ENCODE results near the gene AADACL4.
"Not testable (repeated sequence)": the region's sequence is repeated elsewhere in the genome, so short reads cannot be mapped to it uniquely, and the experiment has no call there.

AADACL4 gene

GRCh38 chr1:12662556-12662955 lies 18.7 kb downstream of the AADACL4 start:
- no peak for DNase-seq

DNA sequence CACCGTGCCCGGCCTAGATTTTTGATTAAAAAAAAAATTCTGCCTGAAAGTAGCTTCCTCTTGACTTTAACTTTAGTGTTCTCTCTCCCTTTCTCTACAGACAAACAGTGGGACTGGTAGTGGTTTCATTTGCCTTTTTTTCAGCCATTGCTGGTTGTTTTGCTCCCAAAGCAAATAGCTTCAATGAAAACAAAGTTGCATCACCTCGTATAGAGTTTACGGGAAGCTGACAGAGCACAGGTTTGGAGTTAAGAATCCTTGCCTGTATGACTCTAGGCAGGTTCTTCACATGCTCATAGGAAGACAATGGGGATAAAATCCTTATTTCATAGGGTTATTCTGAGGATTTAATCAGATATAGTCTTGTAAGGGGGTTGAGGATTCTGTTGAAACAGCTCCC lies 21.6 kb downstream of the AADACL4 start:
- no peak for DNase-seq

- no peak for DNase-seq
Measured at GRCh38 chr1:12666141-12666735, 22.4 kb downstream of the AADACL4 start.

GRCh38 chr1:12669529-12670068 lies 25.7 kb downstream of the AADACL4 start:
- DNase-seq, result no peak

GRCh38 chr1:12674358-12674757 lies 30.5 kb downstream of the AADACL4 start:
- no peak for DNase-seq

DNA sequence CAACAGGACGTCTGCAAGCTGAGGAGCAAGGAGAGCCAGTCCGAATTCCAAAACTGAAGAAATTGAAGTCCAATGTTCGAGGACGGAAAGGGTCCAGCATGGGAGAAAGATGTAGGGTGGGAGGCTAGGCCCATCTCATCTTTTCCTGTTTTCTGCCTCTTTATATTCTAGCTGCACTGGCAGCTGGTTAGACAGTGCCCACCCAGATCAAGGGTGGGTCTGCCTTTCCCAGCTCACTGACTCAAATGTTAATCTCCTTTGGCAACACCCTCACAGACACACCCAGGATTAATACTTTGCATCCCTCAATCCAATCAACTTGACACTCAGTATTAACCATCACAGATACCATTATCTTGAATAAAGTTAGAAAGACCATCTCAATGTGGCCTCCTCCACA lies 32.2 kb downstream of the AADACL4 start:
- DNase-seq, result not testable (repeated sequence)

DNA sequence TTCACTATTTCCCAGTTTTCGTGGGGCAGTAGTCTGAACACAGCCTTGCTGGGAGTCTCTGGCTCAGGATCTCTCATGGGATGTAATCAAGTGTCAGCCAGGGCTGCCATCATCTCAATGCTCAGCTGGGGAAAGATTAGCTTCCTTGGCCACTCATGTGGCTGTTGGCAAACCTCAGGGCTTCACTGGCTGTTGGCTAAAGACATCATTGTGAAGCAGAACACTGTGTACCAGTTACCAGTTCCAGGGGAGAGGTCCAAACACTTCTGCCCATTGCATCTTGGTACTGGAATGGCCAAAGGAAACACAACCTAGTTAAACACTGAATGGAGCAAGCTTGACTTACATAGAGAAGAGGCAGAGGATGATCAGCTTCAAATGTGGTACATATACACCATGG lies 33.7 kb downstream of the AADACL4 start:
- no peak for DNase-seq

DNA sequence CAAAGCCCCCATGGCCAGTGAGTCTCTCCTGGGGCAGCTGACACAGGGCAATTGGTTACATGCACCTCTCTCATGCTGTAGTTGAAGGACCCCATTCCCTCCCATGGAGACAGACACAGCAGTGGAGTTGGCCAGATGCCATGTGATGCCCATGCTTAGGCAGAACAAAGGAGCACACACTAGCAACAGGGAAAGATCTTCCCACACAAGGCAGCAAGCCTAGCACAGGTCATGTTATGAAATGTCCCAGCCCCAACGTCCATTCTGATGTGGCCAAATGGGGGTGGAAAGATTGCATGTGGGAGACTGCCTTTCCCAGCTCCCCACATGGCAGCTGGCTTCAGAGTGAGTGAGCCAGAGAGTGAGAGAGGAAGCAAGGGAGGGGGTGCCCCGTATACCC lies 34.5 kb downstream of the AADACL4 start:
- DNase-seq, result no peak

GRCh38 chr1:12678820-12679219 lies 34.9 kb downstream of the AADACL4 start:
- no peak for DNase-seq

DNA sequence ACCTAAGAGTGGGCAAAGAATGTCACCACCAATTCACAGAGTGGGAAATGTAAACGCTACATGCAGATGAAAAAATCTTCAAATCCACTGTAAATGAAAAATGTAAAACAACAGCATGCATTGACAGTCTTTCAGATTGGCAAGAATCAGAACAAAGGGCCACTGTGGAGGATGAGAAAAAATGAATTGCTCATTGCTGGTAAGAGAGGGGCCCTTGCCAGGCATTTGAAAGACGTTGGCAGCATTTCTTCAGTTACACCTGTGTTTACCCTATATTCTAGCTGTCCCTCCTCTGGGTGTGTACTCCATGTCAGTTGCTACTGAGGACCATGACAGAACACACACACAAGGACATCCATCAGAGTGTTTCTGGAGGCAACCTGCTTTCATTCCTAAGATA lies 46.3 kb downstream of the AADACL4 start:
- no peak for DNase-seq

DNA sequence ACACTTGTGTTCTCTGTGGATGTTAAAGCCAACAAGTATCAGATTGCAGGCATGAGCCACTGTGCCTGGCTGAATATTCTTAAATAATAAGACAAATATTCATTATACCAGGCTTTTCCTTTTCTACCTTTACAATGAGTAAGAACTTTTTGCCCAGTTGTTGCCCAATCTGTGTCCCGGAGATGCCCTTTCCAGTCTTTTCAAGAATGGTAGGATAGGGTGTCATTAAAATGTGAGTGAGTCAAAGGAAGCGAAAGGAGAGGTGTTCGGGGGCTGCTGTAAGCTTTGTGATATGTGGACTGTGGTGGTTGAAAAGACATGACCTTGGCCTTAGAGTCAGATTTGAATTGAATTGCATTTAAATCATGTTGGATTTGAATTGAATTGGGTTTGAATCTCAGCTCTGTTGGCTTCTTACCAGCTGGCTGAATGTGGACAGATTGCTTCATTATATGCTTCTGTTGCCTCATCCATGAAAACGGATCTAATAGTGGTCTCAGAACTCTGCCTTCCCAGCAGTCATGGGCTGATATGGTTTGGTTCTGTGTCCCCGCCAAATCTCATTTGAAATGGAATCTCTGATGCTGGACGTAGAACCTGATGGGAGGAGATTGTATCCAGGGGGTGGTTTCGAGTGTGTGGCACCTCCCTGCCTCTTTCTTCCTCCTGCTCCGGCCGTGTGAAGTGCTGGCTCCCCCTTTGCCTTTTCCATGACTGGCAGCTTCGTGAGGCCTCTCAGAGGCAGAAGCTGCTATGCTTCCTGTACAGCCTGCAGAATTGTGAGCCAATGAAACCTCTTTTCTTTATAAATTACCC lies 49.3 kb downstream of the AADACL4 start:
- DNase-seq, result no peak

DNA sequence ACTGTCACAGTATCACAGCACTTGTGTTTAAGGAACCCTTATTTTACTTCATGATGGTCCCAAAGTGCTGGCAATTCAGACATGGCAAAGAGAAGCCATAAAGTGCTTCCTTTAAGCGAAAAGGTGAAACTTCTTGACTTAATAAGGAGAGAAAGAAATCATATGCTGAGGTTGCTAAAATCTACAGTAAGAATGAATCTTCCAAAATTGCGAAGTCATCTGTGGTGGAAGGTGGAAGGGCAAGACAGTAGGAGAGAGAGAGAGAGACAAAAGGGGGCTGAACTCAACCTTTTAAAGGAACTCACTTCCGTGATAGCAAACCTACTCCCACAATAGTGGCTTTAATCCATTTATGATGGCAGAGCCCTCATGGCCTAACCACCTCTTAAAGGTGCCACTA lies 52.8 kb downstream of the AADACL4 start:
- no peak for DNase-seq

DNA sequence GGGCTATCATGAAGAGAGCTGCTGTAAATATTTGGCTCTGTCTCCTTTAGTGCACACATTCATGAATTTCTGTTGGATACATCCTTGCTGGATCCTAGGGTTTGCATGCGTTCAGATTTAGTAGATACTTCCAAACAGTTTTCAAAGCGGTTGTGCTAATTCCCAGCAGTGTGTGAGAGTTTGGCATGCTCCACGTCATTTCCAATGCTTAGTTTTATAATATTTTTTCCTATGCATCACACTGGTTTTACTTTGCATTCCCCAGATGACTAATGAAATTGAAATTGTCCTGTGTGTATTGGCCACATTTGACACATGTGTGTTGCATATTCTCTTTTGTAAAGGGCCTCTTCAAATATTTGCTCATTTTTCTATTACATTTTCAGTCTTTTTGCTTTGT lies 53.5 kb downstream of the AADACL4 start:
- no peak for DNase-seq

GRCh38 chr1:12703821-12704451 lies 60.1 kb downstream of the AADACL4 start:
- no peak for DNase-seq

DNA sequence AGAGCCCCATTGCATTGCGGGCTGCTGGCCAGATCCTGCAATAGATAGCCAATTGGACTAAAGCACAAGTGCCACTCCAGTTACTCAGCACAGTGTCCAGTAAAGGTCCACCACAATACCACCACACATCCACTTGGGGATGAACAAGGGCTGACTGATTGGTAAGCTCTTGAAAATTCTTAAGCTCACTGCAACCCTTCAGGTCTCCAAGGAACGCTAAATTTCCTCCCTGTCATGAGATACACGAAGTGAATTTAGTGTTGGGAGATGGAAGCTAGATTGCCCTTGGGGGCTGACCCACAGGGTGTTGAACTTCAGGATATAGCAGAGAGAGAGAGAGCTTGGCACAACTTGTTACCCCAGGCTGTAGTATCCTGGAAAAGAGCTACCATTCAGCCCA lies 62.2 kb downstream of the AADACL4 start:
- DNase-seq, result no peak

DNA sequence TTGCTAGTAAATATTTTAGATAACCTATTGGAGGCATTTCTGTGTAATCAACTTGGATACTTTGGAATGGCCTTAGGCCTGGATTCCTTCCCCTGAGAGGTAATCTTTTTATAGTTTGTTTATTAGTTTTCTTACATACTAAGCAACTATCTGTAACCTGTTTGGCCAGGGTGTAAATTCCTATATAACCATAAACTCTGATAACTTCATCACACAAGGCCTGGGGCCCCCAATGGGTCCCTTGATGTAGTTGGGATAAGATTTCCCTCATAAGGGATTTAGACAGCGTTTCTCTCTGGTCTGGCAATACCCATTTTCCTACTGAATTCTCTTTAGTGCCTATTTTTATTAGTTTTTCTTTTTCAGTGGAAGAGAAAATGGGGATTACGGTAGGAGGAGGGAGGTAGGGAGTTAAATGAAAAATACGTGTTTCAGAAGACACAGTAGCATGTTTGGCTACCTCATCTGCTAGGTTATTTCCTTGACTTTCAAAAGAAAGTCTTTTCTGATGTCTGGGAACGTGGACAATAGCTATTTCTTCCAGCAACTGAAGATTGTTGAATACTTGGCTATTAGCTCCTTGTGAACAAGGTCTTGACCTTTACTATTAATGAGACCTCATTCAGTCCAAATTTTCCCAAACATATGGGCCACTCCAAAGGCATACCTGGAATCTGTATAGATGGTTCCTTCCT lies 64.7 kb downstream of the AADACL4 start:
- no peak for DNase-seq

- DNase-seq, result no peak
Measured at GRCh38 chr1:12709091-12709491, 65.2 kb downstream of the AADACL4 start.

DNA sequence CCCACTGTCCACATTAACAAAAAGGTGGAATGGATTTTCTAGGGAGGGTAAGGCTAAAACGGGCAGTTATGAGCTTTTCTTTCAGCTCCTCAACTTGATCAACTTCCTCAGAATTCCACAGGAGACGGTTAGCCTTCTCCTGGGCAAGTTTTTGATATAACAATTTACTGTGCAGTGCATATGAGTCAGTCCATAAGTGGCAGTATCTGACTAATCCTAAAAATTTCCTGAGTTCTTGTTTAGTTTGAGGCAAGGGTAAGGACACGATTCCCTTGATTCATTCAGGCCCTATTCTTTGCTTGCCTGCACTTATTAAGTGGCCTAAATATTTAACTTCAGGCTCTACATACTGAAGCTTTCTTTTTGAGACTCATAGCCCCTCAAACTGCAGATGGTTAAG lies 65.8 kb downstream of the AADACL4 start:
- no peak for DNase-seq

DNA sequence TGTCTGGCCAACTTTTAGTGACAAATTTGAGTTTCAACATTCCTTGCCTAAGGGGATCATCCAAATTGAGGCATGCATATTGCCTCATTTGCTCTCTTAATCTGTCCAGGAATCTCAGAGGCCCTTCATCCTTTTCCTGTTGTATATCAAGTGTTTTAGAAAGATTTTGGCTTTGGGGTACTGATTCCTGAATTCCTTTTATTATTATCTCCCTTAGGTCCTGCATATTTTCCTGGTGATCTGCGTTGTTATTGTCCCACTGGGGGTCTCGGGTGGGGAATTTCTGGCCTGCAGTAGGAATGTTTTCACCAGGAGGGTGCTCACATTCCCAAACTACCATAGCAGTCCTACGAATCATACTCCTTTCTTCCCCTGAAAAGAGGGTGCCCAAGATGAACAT lies 67.7 kb downstream of the AADACL4 start:
- DNase-seq, result no peak

DNA sequence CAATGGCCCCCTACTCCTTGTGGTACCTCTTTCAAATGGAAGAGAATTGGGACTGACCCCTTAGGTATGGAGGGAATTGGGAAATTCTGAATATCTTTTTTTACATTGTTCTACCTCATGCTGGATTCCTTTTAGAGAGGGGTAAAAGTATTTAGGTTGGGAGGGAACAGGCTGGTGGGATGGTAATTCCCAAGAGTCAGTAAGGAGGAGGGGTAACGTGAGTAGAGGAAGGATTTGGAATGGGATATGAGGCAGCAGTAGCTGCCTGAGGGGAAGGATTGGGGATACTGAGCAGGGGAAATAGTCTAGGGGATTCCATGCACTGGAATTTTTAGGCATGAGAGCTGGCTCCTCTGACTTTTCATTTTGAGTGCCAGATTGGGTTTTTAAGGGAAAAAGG lies 68.2 kb downstream of the AADACL4 start:
- no peak for DNase-seq

- no peak for DNase-seq
Measured at GRCh38 chr1:12712929-12713328, 69.0 kb downstream of the AADACL4 start.

- not testable (repeated sequence) for DNase-seq
Measured at GRCh38 chr1:12713651-12714050, 69.8 kb downstream of the AADACL4 start.

- DNase-seq, result no peak
Measured at GRCh38 chr1:12714710-12715475, 71.0 kb downstream of the AADACL4 start.

Data from stimulated activated CD8-positive, alpha-beta memory T cell treated with anti-CD3 and anti-CD28 coated beads, Interleukin-4, amount 100 ng/mL, for 48 hours (primary cell).